HG03342 (cell line): Measurements from ENCODE around the gene POLN.
A peak's percentile ranks its signal among the peaks of the same experiment; 100 is the strongest.
"Not testable (repeated sequence)": the region's sequence is repeated elsewhere in the genome, so short reads cannot be mapped to it uniquely, and the experiment has no call there.

Source experiments
- ATAC-seq: cut with Tn5 transposase; IDR thresholded peaks from one replicate; pipeline ENCODE4 v1.9.1; 2021; ENCODE audit warnings: mild to moderate bottlenecking, moderate library complexity; ENCODE audit not compliant: unreplicated experiment

The POLN gene

DNA sequence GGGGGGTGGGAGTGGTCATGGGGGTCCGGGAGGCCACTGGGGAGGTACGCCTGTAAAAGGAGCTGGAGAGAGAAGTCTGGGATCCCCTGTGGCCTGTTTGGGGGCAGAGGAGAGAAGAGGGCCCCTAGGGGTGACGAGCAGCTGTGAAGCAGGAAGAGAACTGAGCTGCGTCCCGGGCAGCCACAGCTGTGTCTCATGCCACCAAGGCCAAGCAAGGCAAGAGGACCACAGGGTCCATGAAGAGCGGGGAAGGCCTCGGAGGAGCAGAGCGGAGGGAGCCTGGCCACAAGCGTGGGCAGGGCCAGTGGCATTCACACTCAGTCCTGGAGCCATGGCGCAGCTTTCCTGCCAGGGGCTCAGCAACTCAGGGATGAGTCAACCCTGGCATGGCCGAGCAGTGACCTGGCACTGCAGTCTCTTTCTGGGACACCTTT, 196.4 kb downstream of the POLN start:
- no peak for ATAC-seq

DNA sequence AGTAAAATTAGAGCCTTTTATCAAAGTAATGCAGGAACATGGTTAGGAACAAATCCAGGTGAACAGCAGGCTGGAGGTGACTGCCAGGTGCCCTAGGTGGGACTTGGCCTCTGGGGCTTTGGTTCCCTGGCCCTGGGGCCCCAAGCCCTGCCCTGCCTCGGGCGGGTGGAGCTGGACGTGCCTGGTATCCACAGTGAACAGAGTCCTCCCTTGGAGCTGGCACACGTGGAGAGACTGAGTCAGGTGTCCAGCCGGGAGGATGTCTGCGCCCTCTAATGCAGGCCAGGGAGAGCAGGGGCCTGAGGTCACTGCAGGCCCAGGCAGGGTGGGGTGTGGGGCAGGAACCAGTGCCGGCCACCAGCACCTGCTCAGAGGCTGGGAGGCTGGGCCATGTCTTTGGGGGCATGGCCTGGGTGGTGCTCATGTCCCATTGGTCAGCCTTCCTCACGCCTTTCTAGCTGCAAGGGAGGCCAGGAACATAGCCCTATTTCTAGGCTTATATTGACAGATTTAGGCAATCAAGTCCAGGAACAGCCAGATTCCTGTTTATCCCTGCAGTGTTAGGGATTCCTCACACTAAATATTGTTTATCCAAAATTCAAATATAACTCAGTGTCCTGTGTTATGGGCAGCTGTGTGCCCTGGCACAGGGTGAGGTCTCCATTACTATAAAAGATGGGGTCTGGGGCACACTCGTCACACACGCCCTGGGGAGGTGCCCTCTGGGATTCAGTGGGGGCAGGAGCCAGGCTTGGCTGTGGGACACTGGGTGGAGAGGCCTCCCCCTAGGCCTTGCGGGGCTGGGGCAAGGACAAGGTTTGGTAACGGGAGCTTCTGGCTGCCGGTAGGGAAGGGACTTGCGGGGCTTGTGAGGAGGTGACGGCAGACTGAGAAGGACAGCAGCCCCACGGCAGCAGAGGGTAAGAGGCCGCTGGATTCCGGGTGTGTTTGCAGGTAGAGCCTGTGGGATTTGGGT, 197.1 kb downstream of the POLN start:
- ATAC-seq, result no peak

DNA sequence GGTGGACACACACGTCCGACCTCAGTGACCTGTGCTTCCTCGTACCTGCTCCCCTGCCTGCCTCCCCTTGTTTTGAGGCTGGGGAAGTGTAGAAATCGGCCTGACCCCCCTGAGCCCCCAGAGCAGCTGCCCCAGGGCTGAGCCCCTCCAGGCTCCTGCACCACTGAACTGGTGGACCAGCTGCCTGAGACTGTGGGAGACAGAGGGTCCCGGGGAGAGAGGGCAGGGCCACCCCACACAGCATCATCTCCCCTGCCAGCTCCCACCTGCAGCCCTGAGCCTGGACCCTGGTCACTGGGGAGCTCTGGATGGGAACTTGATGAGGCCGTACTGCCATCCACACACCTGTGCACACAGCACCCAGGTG, 197.8 kb downstream of the POLN start:
- ATAC-seq, result no peak

DNA sequence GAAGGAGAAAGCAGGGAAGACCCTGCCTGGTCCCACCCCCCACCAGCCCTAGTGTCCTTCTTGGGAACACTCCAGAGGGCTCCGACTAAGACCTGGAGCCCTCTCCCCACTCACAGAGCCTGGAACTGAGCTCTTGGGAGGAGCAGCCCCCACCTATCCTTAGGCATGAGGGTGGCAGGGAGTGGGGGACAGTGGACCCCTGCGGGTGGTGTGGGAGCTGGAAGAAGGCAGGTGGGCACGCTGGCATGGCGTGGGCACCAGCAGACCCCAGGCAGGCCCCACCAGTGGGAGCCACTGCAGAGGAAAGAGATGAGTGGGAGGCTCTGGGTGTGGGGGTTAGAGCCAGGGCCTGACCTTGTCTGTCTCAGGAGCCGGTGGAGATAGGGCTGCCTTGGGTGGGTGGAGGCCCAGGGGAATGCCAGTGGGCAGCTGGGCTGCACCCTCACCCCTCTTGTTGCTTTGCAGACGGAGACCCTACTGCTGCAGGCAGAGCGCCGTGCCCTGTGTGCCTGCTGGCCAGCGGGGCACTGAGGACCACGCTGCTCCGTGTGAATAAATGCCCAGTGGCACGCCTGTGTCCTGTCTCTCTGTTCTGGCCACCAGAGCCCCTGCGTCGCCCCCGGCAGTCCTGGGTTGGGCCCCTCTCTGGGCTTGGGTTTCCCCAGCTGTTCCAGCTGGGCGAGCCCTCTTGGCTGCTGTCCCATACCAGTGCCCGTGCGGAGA, 198.4 kb downstream of the POLN start:
- no peak for ATAC-seq

DNA sequence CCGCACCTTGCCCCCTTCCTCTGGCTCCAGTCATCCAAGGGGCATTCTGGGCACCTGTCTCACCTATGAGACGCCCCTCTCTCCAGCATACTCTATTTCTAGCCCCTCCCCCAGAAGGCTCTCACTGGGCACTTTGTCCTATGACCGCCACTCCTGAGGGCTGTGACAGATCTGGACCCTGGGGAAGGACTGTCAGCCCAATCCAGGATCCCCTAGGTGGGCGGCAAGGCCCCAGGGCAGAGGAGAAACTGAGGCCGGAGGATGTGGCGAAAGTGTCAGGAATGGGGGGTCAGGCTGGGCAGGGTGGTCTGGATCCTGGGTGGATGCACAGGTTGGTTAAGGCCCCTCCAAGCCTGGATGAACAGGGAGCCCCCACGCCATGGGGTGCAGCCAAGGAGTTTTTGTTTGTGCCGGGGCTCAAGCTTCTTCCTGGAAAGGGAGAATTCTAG, 198.9 kb downstream of the POLN start:
- no peak for ATAC-seq

DNA sequence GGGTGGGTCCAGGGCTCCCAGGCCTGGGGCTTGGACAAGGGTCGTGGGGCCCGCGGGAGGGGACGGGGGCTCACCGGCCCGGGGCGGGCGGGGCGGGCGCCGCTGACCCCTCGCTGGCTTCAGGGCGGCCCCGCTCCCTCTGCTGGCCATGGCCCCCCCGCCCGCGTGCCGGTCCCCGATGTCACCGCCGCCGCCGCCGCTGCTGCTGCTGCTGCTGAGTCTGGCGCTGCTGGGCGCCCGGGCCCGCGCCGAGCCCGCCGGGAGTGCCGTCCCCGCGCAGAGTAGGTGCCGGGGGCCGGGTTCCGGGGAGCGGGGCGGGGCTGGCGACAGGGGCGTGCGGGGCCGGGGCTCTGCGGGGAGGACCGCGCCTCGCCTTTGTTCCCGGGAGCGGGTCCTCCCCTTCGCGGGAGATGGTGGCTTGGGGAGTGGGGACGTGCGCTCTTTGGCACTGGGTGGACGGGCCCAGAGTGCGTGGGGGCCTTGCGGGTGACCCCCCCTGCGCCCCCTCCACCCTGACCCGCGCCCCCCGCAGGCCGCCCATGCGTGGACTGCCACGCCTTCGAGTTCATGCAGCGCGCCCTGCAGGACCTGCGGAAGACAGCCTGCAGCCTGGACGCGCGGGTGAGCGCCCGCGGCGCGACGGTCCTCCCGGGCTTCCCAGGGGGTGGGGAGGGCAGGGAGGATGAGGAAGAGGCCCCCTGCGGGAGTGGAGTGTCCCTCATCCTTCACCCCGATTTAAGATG, 199.5 kb downstream of the POLN start:
- peak; percentile 19 for ATAC-seq

DNA sequence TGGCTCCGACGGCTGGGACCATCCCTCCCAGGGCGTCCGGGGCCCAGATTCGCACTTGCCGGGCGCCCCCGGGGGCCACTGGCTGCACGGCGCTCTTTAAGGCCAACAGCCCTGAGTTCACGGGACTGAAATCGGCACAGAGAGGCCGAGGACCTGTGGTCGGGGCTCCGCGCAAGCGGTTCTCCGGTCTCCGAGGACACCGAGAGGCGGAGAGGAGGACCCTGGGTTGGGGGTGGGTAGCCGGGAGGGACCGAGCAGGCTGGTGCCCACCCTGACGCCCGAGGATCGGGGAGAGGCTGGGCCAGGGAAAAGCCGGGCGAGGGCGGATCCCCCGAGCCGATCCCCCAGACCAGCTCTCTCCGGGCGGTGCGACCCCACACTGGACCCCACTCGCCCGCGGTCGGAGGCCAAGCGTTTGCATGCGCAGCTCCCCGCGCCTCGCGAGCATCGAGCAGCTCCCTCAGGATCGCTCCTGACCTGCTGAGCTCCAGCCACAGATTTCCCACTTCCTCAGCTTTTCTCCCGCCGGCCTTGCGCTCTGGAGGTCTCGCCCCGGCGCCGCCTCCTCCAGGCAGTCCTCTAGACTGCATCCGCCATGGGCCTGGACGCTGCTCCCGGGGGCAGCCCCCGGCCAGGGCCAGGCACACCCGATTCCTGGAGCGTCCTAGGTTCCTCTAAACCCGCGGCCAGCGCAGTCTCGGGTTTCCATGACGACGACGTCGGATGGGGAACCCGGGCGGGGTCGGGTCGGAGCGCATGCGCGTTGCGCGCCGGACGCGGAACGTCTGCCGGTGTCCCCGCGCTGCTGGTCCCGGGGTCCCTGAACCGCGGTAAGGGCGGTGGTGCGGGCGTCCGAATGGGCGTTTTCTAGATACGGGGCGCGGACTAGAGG, 200.4 kb downstream of the POLN start:
- ATAC-seq, result peak; percentile 67

DNA sequence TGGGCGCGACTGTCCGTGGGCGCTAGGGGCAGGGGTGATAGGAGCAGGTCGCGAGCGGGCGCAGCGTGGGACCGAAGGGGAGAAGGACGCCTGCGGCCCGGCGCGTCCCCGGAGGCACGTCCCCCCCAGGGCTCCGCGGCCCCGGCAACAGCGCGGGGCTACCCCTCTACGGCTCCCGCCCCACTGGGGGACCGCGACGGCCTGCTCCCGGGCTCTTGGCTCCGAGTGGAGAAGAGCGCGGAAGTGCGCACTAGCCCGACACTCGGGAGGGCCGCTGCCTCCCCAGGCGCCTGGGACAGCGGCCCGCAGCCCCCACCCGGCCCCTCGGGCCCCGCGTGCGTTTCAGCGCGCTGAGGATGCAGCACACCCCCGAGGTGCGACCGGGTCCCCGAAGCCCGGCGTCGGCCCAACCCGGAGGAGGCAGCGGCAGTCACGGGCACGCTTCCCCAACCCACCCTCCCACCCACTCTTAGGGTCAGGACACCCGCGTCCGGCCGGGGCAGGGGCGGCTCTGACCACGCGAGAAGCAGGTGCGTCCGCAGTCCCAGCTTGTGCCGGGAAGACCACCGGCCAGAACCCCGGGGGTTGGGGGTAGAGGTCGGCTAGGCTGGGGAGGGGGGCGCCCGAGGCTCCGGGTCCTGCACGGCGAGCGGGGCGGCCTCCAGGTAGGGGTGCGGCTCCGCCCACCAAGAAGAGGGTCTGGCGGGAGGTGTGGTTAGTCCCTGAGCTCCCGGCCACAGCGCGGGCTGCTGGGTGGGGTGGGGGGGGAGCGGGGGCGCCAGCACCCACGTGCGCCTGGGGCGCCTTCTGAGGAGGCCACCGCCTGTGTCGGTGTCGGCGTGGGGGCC, 201.3 kb downstream of the POLN start:
- ATAC-seq, result no peak

DNA sequence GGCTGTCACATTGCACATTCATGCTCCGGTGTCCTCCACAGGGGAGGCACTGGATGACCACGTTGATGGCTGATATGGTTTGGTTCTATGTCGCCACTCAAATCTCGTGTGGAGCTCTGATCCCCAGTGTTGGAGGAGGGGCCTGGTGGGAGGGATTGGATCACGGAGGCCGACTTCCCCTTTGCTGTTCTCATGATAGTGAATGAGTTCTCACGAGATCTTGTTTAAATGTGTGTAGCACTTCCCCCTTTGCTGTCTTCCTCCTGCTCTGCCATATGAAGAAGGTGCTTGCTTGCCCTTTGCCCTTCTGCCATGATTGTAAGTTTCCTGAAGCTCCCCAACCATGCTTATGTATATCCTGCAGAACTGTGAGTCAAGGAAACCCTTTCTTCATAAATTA, 205.1 kb downstream of the POLN start:
- no peak for ATAC-seq

DNA sequence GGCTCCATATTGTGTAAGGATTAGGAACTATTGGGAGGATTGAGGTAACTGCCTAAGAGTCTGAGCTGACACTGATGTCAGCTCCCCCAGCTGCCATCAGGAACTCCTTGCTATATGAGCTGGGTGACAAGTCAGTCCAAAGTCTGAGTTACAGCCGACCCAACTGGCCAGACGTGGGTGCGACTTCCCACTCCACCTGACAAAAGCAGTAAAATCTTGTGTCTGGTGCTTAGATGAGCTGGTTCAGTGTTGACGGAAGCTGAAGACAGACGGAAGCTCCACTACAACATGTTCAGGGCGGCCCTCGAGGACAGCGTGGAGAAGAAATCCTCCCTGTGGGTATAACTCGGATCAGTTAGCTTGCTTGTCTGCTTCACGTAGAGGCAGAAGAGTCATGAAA, 205.6 kb downstream of the POLN start:
- no peak for ATAC-seq

DNA sequence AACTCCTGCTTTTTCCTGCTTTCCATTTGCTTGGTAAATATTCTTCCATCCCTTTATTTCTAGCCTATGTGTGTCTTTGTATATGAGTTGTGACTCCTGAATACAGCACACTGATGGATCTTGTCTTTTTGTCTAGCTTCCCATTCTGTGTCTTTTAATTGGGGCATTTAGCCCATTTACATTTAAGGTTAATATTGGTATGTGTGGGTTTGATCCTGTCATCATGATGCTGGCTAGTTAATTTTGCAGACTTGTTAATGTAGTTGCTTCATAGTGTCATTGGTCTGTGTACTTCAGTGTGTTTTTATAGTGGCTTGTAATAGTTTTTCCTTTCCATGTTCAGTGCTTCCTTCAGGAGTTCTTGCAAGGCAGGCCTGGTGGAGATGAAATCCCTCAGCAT, 210.8 kb downstream of the POLN start:
- not testable (repeated sequence) for ATAC-seq

DNA sequence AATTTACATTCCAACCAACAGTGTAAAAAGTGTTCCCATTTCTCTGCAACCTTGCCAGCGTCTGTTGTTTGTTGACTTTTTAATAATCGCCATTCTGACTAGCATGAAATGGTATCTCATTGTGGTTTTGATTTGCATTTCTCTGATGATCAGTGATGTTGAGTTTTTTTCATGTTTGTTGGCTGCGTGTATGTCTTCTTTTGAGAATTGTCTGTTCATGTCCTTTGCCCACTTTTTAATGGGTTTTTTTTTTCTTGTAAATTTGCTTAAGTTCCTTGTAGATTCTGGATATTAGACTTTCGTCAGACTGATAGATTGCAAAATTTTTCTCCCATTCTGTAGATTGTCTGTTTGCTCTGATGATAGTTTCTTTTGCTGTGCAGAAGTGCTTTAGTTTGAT, 214.8 kb downstream of the POLN start:
- ATAC-seq, result not testable (repeated sequence)

DNA sequence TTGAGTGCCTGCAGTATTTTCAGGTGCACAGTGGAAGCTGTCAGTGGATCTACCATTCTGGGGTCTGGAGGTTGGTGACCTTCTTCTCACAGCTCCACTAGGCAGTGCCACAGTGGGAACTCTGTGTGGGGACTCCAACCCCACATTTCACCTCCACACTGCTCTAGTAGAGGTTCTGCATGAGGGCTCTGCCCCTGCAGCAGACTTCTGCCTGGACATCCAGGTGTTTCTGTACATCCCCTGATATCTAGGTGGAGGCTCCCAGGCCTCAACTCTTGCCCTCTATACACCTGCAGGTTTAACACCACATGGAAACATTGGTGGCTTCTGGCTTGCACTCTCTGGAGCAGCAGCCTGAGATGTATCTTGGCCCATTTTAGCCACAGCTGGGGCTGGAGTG, 216.1 kb downstream of the POLN start:
- ATAC-seq, result no peak

DNA sequence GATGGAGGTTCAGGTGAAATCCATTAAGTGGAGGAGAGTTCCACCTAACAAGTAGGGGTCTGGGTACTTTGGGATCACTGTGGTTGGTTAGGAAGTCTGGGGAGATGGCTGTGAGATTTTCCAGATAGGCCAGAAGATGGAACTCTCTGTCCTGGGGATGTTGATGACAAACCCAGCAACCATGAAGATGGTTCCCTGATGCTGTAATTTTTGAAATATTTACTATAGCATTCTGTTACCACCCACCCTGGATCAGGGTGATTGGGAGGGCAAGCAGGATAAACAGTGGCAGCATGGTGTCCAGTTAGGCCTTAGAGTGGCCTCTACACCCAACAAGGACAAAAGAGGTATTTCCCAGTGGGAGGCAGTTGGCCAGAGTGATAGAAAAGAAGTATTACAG, 217.2 kb downstream of the POLN start:
- no peak for ATAC-seq
